GM20000 (cell line): ENCODE data around the gene RFXANK.

Experiments
- DNase-seq: peaks from one replicate; pipeline ENCODE4 v3.0.0; 2012; ENCODE audit warnings: low spot score
- TF ChIP-seq, protein P1 (sequence below): IDR thresholded peaks from 2 replicates; pipeline ENCODE4 v1.5.1; 2012; ENCODE audit warnings: mild to moderate bottlenecking, control low read depth; ENCODE audit errors: extremely low read depth, missing control alignments

The RFXANK gene

DNA sequence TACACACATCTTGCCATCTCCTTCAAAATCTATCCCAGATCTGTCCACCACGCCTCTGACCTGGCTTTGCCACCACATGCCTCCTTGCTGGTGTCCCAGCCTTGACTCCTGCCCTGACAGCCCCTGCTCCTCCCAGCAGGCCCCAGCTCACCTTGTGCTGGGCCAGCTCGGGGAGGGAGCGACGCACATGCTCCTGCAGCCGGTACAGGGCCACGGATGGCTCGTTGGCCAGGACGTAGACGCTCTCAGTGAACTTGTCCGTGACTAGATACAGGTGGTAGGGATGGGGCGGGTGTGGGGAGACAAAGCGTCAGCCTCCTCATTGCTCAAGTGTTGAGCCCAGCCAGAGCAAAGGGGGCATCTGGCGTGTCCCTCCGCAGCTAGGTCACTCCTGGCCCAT is 5.3 kb upstream of the RFXANK start:
- DNase-seq: no peak
- TF ChIP-seq, protein P1, sequence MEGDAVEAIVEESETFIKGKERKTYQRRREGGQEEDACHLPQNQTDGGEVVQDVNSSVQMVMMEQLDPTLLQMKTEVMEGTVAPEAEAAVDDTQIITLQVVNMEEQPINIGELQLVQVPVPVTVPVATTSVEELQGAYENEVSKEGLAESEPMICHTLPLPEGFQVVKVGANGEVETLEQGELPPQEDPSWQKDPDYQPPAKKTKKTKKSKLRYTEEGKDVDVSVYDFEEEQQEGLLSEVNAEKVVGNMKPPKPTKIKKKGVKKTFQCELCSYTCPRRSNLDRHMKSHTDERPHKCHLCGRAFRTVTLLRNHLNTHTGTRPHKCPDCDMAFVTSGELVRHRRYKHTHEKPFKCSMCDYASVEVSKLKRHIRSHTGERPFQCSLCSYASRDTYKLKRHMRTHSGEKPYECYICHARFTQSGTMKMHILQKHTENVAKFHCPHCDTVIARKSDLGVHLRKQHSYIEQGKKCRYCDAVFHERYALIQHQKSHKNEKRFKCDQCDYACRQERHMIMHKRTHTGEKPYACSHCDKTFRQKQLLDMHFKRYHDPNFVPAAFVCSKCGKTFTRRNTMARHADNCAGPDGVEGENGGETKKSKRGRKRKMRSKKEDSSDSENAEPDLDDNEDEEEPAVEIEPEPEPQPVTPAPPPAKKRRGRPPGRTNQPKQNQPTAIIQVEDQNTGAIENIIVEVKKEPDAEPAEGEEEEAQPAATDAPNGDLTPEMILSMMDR: no peak

DNA sequence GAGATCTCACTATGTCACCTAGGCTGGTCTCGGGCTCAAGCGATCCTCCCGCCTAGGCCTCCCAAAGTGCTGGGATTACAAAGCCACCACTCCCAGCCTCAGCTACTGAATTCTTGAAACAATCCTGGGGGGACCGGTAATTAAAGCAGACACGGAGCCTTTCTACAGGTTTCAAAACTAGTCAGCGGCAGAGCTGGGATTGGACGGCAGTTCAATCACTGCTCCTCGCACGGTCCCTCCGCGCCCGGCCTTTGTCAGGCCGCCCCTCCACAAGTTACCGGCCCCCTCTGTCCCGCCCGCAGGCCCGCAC is 335 bp upstream of the RFXANK start:
- DNase-seq: no peak
- TF ChIP-seq, protein P1: no peak

- DNase-seq: no peak
- TF ChIP-seq, protein P1: no peak
Observed at GRCh38 chr19:19192910-19193423, 909 bp downstream of the RFXANK start.

DNA sequence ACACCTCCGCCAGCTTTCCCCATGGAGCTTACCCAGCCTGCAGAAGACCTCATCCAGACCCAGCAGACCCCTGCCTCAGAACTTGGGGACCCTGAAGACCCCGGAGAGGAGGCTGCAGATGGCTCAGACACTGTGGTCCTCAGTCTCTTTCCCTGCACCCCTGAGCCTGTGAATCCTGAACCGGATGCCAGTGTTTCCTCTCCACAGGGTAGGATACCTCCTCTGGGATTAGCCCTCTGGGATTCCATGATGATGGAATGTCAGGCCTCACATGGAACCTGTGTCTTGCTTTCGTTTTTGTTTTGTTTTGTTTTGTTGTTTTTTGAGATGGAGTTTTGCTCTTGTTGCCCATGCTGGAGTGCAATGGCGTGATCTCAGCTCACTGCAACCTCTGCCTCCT is 1.9 kb downstream of the RFXANK start:
- no peak for DNase-seq
- TF ChIP-seq, protein P1: no peak

DNA sequence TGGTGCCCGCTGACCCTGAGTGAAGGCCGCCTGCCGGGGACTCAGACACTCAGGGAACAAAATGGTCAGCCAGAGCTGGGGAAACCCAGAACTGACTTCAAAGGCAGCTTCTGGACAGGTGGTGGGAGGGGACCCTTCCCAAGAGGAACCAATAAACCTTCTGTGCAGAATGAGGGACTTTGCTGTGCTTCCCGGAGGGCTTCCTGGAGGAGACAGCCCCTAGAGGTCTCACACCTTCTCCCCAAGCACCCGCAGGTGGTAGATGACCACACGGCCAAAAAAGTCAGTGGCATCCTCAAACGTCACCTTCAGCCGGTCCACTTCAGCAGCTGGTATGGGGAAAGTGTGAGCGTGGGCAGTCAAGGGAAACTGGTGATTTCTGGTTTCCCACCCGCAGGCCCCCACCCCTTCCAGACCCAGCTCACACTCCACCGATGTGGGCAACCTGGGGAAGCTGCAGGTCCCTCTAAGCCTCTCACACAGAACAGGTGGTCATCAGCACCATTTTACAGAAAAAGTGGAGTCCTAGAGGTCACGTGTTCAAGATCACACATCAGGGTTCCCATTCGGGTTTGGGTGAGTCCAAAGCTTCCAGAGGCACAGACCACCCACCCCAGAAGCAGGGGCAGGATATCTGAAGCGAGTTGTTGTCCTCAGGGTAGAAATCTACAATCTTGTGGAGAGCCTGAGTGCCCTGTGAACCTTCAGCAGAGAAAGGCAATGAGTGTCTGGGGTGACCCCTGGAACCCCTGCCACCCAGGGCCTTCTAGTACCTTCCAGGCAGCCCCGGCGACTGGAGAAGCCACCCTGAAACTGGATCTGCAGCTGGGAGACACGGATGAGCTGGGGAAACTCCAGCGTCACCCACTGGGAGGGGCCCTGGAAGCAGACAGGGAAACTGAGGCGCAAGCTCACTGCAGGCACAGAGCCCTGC is 9.9 kb downstream of the RFXANK start:
- TF ChIP-seq, protein P1: no peak
- DNase-seq: no peak

- TF ChIP-seq, protein P1: no peak
- no peak for DNase-seq
Observed at GRCh38 chr19:19202707-19203011, 10.6 kb downstream of the RFXANK start.

DNA sequence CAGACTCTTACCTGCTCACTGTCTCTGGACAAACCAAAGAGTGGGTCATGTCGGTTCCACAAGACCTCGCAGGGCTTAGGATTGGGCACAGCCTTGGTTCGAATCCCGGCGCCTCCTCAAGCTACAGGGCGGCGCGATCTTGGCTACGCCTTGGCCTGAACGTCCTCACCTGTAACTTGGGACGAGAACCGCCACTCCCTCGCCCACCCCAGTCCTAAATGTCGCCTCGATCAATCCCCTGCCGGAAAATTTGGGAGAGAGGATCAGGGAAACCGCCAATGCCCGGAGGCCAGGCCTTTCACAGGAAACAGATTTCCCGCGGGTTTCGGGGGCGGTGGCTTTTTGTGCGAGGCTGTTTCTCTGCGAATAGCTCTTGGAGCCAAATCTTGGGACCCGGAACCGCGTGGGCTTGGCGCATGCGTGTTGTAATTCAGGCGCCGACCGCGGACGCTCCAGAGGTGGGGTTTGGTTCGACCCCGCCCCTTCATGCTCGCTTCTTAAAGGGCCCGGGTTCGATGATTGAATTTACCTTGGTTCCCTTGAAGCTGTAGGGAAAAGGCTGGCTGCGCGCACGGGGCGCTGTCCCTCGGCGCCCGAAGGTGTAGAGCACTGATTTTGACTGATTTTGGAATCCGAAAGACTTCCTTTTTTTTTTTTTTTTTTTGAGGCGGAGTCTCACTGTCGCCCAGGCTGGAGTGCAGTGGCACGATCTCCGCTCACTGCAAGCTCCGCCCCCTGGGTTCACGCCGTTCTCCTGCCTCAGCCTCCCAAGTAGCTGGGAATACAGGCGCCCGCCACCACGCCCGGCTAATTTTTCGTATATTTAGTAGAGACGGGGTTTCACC is 11.2 kb downstream of the RFXANK start, which contains the start of gene NR2C2AP:
NR2C2AP (minus strand) TSS at position 403 of the 845 bp plus-strand sequence; CDS start at position 49, 354 bp downstream.
- peak; percentile 98 for DNase-seq
- TF ChIP-seq, protein P1: no peak
